Measurements from ENCODE around the gene CAPN9.
"Not testable (repeated sequence)": the region's sequence is repeated elsewhere in the genome, so short reads cannot be mapped to it uniquely, and the experiment has no call there.

Gene CAPN9

DNA sequence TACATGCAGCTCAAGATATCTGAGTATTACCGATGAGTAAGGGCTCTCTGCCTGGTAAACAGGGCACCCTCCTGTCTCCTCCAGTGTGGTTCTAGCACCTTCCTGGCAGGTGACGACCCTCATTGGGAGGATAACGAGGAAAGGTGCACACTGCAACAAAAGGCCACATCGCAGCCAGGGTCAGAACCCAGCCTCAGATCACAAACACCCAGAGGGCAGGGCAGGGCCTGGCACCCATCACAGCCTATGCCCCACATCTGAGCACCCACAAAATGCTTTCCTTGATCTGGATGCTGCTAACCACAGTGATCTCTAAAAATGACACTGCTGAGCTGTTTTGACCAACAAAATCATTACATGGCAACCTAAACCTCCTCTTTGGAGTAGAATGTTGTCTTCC lies 97.4 kb downstream of the CAPN9 start:
- no peak for DNase-seq (ENCODE audit: low read depth)
- TF ChIP-seq, protein P1, sequence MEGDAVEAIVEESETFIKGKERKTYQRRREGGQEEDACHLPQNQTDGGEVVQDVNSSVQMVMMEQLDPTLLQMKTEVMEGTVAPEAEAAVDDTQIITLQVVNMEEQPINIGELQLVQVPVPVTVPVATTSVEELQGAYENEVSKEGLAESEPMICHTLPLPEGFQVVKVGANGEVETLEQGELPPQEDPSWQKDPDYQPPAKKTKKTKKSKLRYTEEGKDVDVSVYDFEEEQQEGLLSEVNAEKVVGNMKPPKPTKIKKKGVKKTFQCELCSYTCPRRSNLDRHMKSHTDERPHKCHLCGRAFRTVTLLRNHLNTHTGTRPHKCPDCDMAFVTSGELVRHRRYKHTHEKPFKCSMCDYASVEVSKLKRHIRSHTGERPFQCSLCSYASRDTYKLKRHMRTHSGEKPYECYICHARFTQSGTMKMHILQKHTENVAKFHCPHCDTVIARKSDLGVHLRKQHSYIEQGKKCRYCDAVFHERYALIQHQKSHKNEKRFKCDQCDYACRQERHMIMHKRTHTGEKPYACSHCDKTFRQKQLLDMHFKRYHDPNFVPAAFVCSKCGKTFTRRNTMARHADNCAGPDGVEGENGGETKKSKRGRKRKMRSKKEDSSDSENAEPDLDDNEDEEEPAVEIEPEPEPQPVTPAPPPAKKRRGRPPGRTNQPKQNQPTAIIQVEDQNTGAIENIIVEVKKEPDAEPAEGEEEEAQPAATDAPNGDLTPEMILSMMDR (conservative IDR thresholded peaks at IDR 0.05; ENCODE audit: low read depth, low read length): no peak

GRCh38 chr1:230845184-230845583 lies 98.0 kb downstream of the CAPN9 start:
- not testable (repeated sequence) for DNase-seq (ENCODE audit: low read depth); H3K4me3 ChIP-seq (ENCODE audit: low read length)

More for the DNA sequence above, 97.4 kb downstream of the CAPN9 start:
- no peak overlapping the region for H3K4me3 ChIP-seq (ENCODE audit: low read length)

- TF ChIP-seq, protein P1 (conservative IDR thresholded peaks at IDR 0.05; ENCODE audit: low read depth, low read length): no peak
Observed at GRCh38 chr1:230848235-230848634, 101.0 kb downstream of the CAPN9 start.

GRCh38 chr1:230849451-230850224 lies 102.5 kb downstream of the CAPN9 start:
- TF ChIP-seq, protein P1 (conservative IDR thresholded peaks at IDR 0.05; ENCODE audit: low read depth, low read length): no peak
- H3K4me3 ChIP-seq (ENCODE audit: low read length): no peak overlapping the region
- DNase-seq (ENCODE audit: low read depth): peak; percentile 66

More at GRCh38 chr1:230848235-230848634, 101.0 kb downstream of the CAPN9 start:
- no peak for DNase-seq (ENCODE audit: low read depth)
- no peak overlapping the region for H3K4me3 ChIP-seq (ENCODE audit: low read length)

DNA sequence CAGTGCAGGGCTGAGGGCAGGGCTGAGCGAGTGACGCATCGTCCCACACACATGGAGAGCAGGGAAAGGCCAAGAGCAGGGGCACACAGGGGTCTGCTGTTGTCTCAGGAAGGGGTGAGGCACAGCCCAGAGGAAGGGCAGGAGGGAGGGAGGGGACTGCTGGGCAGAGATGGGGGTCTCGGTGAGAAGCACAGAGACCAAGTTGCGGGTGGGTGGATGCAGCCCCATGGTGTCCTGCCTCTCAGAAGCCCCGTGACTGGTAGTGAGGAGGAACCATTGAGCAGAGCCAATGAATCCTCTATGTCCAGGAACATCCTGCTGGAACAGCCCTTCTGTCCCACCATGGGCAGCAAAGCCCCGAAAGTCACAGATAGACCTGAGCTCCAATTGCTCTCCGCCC lies 103.4 kb downstream of the CAPN9 start:
- DNase-seq (ENCODE audit: low read depth): no peak
- TF ChIP-seq, protein P1 (conservative IDR thresholded peaks at IDR 0.05; ENCODE audit: low read depth, low read length): no peak
- H3K4me3 ChIP-seq (ENCODE audit: low read length): no peak overlapping the region

- peak; percentile 46 for DNase-seq (ENCODE audit: low read depth)
- TF ChIP-seq, protein P1 (conservative IDR thresholded peaks at IDR 0.05; ENCODE audit: low read depth, low read length): no peak
- H3K4me3 ChIP-seq (ENCODE audit: low read length): no peak overlapping the region
Observed at GRCh38 chr1:230851291-230851691, 104.1 kb downstream of the CAPN9 start.
